ENCODE results near the gene TPM1.
"Not testable (repeated sequence)": the region's sequence is repeated elsewhere in the genome, so short reads cannot be mapped to it uniquely, and the experiment has no call there.

Gene TPM1

GRCh38 chr15:63075984-63076713 lies 33.6 kb downstream of the TPM1 start:
- no peak for DNase-seq (ENCODE audit: low spot score)

- DNase-seq (ENCODE audit: low spot score): no peak
Observed at GRCh38 chr15:63076714-63077046, 34.1 kb downstream of the TPM1 start.

GRCh38 chr15:63077952-63078351 lies 35.4 kb downstream of the TPM1 start:
- DNase-seq (ENCODE audit: low spot score): no peak

DNA sequence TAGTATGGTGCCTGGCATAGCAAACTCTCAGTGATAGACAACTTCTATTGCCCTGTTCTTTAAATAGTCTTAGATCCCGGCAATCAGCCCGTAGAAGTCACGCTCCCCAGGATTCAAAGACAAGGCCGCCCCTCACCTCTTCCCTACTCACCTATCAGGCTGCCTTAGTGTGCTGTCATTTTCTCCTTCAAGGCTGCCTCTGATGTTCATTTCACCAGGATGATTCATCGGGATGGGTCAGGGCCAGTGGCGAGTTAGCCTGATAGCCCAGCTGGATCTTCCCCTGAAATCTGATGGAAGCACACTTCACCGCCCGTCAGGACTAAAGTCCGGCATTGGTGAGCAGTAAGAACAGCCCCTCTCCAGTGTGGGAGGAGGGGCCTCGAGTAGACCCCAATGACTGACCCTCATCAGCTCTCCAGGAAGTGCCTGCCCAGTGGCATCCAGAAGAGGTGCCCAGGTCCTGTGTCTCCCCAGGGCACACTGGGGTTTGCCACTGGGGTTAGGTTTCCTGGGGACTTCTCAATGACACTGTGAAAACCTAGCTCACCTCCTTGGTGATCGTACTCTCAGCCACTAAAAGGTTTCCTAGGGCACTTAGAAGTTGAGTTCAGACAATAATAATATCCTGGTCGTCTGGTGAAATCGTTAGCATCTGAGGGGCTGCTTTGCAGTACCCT lies 37.5 kb downstream of the TPM1 start:
- DNase-seq (ENCODE audit: low spot score): no peak

DNA sequence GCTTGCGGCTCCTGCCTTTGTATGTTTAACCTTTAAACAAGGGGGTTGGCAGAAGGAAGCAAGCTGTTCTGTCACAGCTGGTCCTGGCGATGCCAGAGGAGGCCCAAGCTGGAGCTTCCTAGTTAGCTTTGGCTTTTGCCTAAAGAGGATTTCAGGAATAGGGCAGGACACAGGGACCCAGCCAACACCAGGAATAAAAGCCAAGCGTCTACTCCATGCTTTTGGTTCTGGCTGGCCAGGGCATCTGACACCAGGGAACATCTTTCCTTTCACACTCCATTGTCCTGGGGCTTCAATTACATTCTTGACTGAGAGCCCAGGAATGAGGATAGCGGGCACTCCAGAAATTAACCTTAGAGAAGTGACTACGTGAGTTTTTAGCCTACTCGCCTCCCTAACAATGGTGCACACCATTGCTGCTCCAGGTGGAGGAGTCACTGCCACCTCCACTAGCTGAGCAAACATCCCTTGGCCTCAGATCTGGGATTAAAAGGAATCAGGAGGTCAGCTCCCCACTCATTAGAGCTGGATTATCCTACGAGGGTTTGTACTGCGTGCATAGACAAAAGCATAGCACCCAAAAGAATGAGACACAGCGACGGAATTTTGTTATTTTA lies 38.2 kb downstream of the TPM1 start:
- no peak for DNase-seq (ENCODE audit: low spot score)

DNA sequence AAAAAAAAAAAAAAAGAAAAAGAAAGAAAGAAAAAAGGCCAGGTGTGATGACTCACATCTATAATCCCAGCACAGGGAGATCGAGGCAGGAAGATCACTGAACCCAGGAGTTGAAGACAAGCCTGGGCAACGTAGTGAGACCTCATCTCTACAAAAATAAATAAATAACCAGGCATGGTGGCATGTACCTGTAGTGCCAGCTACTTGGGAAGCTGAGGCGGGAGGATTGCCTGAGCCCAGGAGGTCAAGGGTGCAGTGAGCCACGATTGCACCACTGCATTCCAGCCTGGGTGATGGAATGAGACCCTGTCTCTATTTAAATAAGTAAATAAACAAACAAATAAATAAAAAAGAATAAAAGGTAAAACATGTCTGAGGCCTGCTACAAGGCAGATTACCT lies 39.8 kb downstream of the TPM1 start:
- no peak for DNase-seq (ENCODE audit: low spot score)

- no peak for DNase-seq (ENCODE audit: low spot score)
Observed at GRCh38 chr15:63083044-63083443, 40.5 kb downstream of the TPM1 start.

DNA sequence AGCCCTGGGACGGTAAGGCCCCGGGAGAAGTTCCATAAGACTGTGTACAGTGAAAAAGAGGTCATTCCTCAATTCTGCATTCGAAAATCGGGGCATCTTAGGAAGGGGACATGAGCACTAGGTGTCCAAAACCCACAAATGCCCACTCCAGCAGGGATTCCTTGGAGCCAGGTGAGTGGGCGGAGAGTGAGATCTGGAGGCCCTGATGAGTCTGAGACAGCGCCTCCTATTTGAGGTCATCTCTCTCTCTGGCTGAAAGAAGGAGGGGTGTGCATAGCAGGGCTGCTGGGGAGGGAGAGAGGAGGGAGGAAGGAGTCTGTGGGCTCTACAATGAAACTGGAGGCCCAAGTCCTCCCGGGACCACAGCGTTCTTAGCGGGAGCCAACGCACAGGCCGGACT lies 41.0 kb downstream of the TPM1 start:
- DNase-seq (ENCODE audit: low spot score): no peak

DNA sequence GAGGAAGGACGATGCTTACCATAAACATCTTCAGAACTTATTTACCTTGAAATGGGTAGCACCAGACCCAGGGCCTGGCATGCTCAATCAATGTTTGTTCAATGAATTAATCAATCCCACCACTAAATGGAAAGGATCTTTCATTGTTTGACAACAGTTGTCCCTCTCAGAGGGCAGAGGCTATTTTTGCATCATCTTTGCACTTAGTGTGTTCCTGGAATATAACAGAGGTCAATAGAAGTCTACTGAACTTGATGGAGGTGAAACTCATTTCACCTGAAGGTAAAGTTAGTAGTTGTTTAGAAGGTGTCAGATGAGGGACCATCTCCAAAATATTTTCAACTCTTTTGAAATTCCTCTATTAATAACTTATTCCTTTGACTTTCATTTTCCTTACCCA lies 42.3 kb downstream of the TPM1 start:
- DNase-seq (ENCODE audit: low spot score): no peak

GRCh38 chr15:63085289-63085688 lies 42.7 kb downstream of the TPM1 start:
- DNase-seq (ENCODE audit: low spot score): no peak

GRCh38 chr15:63086271-63086670 lies 43.7 kb downstream of the TPM1 start:
- no peak for DNase-seq (ENCODE audit: low spot score)

DNA sequence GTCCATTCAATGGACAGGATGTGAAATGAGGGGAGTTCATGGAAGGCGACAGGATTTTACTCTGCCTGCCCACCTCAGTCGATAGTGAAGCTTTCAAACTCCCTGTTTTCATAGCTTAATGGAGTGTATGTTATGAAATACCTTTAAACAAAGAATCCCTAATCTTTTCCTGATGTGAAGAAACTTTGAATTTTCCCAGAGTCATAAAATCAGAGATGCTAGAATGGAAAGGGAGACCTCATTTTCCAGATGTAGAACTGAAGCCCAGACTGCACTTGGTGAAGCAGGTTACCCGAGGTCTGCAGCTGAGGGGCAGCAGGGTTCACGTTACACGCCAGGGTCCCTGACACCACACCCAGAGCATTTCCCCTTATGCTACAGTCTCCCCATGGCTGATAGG lies 44.4 kb downstream of the TPM1 start:
- no peak for DNase-seq (ENCODE audit: low spot score)

DNA sequence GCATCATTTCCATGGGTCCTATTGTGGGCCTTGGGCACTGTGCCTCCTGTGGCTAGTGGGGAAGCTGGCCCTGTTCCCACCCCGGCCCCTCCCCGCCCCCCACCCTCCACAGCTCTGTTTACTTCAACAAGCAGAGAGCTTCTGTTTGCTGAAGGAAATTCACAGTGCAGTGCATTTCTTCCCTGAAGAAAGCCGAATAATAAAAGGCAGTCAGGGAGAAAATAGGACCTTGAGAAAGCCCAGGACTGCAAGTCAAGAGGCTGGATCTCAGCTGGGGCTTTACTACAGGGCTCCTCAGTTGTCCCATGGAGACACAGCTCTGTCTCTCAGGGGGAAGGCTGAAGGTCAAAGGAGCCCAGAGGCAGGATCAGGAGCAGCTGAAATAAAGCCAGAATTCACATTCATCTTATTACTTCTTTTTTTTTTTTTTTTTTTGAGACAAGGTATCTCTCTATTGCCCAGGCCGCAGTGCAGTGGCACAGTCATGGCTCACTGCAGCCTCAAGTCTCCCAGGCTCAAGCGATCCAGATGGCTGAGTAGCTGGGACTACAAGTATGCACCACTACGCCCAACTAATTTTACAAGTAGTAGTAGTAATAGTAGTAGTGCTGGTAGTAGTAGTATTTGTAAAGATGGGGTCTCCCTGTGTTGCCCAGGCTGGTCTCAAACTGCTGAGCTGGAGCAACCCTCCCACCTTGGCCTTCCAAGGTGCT lies 46.1 kb downstream of the TPM1 start:
- no peak for DNase-seq (ENCODE audit: low spot score)

DNA sequence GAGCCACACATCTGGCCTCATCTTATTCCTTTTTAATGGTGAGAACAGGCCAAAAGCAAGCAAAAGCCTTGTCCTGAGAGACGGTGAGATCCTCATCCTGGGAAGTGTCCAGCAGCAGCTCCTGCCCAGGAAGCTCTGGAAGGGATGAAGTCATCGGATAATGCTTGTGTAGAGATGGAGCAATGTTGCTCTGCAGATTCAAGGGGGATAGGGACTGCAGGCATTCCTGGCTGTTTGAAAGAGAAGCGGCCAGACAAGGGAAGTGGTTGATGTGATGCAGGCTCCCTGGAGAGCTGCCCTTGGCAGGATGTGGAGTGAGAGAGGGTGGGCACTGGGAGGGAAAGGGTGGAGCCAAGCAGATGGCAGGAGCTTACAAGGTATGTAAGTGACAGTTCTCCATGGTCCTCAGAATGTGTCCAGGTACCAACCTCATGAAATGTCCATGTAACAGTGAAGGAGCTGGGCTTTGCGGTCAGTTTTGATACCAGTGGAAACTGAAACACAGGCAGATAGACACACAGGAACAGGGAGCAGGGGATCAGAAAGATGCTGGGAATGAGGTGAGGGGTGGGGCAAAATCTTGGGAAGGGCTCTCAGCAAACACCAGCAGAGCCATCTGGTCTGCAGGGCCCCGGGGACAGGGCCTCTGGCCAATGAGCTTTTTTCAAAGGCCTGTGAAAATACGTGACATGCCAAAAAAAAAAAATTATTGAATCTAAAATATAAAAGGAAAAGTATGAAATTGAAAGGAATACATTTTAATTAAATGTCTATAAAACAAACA lies 46.9 kb downstream of the TPM1 start:
- DNase-seq (ENCODE audit: low spot score): no peak

DNA sequence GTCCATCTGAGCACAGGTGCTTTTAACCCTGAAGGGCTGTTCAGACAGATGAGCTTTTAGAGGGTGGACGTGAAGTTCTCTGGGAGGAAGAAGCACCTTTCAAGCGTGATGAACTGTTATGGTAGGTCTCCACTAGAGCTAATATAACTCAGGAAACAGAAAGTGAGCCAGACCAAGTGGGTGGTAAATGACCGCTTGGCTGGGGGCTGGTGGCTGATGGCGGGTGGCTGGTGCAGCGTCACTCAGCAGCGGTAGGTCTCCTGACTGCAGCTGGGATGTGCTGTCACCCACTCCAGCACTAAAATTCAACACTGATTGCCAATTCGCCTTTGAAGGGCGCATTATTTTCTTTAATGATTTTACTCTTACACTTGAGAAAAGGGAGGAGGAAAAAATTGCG lies 47.9 kb downstream of the TPM1 start:
- no peak for DNase-seq (ENCODE audit: low spot score)

- no peak for DNase-seq (ENCODE audit: low spot score)
Observed at GRCh38 chr15:63090887-63091286, 48.3 kb downstream of the TPM1 start.

DNA sequence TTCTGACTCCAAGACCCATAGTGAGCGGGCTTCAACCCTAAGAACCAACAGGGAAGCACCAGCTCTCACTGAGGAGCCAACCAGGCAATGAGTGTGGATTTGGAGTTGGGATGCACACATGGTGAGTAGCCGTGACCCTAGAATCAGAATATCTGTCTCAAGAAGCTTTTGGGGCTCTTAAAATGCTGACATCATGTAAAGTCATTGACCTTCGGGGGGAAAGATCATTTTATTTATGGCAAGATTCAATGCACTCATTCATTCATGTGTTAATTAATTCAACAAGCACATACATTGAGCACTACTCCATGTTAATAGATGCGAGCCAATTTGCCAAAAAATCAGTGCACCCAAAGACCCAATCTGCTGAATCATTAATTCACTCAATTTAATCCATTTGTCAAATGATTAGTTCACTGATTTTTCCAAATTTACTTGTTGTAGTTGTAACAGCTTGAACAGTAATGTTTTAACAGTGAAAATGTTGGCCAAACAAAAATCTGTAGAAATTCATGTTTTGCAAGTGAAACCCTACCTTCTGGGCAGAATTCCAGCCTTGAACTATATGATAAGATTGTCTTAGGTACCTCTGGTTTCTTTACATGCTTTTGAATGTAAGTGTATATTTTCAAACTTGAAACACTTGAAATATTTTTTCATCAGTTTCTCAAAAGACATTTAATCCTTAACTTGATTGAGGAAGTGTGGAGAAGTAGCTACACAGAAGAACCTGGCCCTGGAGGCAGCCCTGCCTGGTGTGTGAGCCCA lies 49.3 kb downstream of the TPM1 start:
- DNase-seq (ENCODE audit: low spot score): no peak

DNA sequence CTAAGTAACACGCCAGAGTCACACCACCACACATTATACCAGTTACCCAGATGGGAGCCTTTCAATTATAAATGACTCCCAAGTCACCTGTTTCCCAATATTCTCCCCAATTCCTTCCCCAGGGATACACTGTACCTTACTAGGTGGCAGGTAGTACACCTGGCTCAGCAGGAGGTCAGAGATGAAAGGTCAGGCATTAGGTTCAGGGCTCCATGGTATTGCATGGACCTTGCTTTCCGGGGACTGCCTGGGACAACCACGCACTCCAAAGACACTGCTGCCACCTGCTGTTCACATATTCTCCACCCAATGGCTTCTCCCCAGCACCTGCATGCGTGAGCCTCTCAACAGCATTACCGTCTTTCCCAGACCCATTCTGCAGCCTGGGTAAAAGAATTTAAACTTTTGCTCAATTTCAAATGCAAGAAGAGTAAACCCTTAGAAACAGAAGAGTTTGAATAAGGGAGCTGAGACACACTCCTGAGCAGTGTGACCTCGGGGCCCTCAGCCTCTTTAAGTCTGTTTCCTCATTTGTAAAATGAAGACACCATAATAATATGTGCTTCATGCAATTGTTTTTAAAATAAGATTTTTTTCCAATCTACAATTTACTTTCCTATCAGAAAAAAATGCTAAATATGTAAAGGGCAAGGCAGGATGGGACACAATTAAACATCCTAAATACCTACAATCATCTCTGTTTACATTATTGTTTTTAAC lies 51.1 kb downstream of the TPM1 start:
- peak; percentile 67 for DNase-seq (ENCODE audit: low spot score)

DNA sequence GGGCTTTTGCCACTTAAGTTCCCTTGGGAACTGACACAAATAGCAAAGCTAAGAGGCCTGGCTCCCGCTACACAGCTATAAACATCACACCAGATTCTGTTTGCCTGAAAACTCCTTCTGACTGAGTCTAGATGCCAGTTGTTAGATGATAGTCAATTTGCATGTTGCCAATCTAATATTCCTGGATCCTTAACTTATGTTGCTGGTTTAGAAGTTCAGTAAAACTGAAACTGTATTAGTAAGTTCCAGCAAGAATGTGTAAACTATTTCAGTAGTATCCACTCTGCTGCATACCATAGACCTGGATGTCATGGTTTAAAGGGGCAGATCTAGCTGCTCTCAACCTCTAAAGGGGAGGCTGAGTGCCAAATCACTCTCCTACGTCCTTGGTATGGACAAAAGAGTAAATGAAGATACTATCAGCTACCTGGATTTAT lies 52.0 kb downstream of the TPM1 start:
- DNase-seq (ENCODE audit: low spot score): no peak

GRCh38 chr15:63096178-63096577 lies 53.6 kb downstream of the TPM1 start:
- DNase-seq (ENCODE audit: low spot score): no peak

DNA sequence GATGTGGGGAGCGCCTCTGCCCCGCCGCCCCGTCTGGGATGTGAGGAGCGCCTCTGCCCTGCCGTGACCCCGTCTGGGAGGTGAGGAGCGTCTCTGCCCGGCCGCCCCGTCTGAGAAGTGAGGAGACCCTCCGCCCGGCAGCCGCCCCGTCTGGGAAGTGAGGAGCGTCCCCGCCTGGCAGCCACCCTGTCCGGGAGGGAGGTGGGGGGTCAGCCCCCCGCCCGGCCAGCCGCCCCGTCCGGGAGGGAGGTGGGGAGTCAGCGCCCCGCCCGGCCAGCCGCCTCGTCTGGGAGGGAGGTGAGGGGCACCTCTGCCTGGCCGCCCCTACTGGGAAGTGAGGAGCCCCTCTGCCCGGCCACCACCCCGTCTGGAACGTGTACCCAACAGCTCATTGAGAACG lies 56.4 kb downstream of the TPM1 start:
- DNase-seq (ENCODE audit: low spot score): not testable (repeated sequence)
